Lower lobe of right lung (tissue), 2 donors: Measurements from ENCODE around the gene PELO. TPM values are rescaled to one million over a fixed set of nuclear protein-coding genes. Genes with fewer than 3 reads are reported as not detected.
A peak's percentile ranks its signal among the peaks of the same experiment; 100 is the strongest.

ENCODE experiments used
- ATAC-seq, 2 donors: fragments of 200-7000 bp; cut with Tn5 transposase; one replicate each; pipeline ENCODE4 v1.9.1; 2020 to 2022; ENCODE audit warnings: mild to moderate bottlenecking in 2 of 2, moderate library complexity in 2 of 2
- DNase-seq: peaks from one replicate; pipeline ENCODE4 v3.0.0-alpha.2; 2020
- H3K27ac ChIP-seq: fragments of 200-600 bp; one replicate; pipeline ENCODE4 v1.8.0; 2022
- H3K27me3 ChIP-seq: fragments of 200-600 bp; one replicate; pipeline ENCODE4 v1.8.0; 2022; ENCODE audit warnings: low read depth
- H3K36me3 ChIP-seq: fragments of 200-600 bp; one replicate; pipeline ENCODE4 v1.8.0; 2022; ENCODE audit warnings: mild to moderate bottlenecking
- H3K4me1 ChIP-seq: fragments of 200-600 bp; one replicate; pipeline ENCODE4 v1.8.0; 2022
- H3K4me3 ChIP-seq: fragments of 200-600 bp; one replicate; pipeline ENCODE4 v1.8.0; 2022; ENCODE audit warnings: mild to moderate bottlenecking
- H3K9me3 ChIP-seq: fragments of 200-600 bp; one replicate; pipeline ENCODE4 v1.8.0; 2022
- CTCF ChIP-seq: fragments of 200-600 bp; IDR thresholded peaks from one replicate; pipeline ENCODE4 v1.8.0; 2022; ENCODE audit warnings: antibody characterized with exemption, mild to moderate bottlenecking
- intact Hi-C: fragments of 100-400 bp; cut with DNase I; formaldehyde crosslinking; loops from one replicate; pipeline ENCODE4 v1.11.0; 2022
- total RNA-seq: library from RNA; stranded (reverse); fragmentation: NEBNext Ultra II Directional; extraction: Animal tissue kit (Norgen Biotek cat#: 25700); gene quantifications from one replicate; pipeline ENCODE4 v1.2.1, GENCODE V29; 2021
- donor health status: DM: no; HTN: yes; CAD: no; lungs with severe emphysema.

Gene PELO
- total RNA-seq, 1 donor from 2014 or later, result 31.5 TPM

DNA sequence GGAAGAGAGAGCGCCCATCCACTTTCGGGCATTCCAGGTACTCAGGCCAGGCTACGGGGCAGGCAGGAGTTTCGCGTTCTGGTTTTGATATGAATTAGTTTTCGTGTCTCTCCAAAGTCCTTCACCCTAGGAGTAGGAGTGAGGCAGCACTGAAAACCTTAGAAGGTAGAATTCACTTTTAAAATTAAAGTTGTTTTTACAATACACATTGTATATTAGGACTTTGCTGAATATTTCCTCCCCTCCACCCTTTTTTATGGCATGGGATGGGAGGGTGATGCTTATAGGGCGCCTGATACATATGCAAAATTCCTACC, 747 bp downstream of the PELO start:
- intact Hi-C loops, result loop anchor here (5.0 kb wide), 1 partner anchor 129 kb away; no protein-coding TSS in a partner anchor
- H3K36me3 ChIP-seq, result no peaks in the 10 kb centered on the region

GRCh38 chr5:52789378-52789777, 1.7 kb downstream of the PELO start:
- peaks cover 10% of the 10 kb centered on the region for H3K4me1 ChIP-seq
- no peak for DNase-seq
- peak overlapping the region; percentile 91 for H3K27ac ChIP-seq
- peak overlapping the region; percentile 72 for H3K4me3 ChIP-seq
- intact Hi-C loops, result loop anchor here (5.0 kb wide), 1 partner anchor 128 kb away; no protein-coding TSS in a partner anchor
- no peaks in the 10 kb centered on the region for H3K36me3 ChIP-seq
- H3K27me3 ChIP-seq, result no peaks in the 10 kb centered on the region
- no peak for ATAC-seq
- TF ChIP-seq CTCF, result no peak
- no peaks in the 10 kb centered on the region for H3K9me3 ChIP-seq

More for the DNA sequence above, 747 bp downstream of the PELO start:
- peak; percentile 2 for TF ChIP-seq CTCF
- peaks cover 10% of the 10 kb centered on the region for H3K4me1 ChIP-seq
- ATAC-seq (no peak), DNase-seq (no peak)
- H3K9me3 ChIP-seq, result no peaks in the 10 kb centered on the region
- H3K4me3 ChIP-seq, result peak overlapping the region; percentile 72
- H3K27me3 ChIP-seq, result no peaks in the 10 kb centered on the region
- peak overlapping the region; percentile 91 for H3K27ac ChIP-seq

DNA sequence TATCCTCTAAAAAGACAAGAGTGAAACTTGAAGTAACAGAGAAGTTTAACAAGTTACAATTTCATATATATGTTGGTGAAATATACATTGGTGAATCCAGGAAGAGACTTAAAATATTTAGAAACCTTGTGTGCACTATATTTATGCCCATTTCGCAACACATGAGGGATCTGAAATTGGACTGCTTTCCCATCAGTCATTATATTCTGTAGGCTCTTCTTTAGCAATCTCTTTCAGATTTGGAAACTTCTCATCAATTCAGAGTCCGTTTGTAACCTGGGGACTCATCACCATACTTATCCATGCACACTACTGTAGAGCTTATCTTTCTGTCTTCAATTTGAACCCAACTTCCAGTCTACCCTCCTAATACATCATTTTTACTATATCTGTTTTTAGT, 2.1 kb downstream of the PELO start:
- H3K27me3 ChIP-seq, result no peaks in the 10 kb centered on the region
- peak overlapping the region; percentile 72 for H3K4me3 ChIP-seq
- no peak for TF ChIP-seq CTCF
- no peaks in the 10 kb centered on the region for H3K36me3 ChIP-seq
- peaks cover 15% of the 10 kb centered on the region for H3K4me1 ChIP-seq
- ATAC-seq (no peak), DNase-seq (no peak)
- intact Hi-C loops, result loop anchor here (5.0 kb wide), 1 partner anchor 127 kb away; no protein-coding TSS in a partner anchor
- no peaks in the 10 kb centered on the region for H3K9me3 ChIP-seq
- peak overlapping the region; percentile 91 for H3K27ac ChIP-seq

GRCh38 chr5:52791366-52791765, 3.6 kb downstream of the PELO start:
- ATAC-seq (no peak), DNase-seq (no peak)
- H3K9me3 ChIP-seq, result no peaks in the 10 kb centered on the region
- no peaks in the 10 kb centered on the region for H3K36me3 ChIP-seq
- H3K4me1 ChIP-seq, result peaks cover 28% of the 10 kb centered on the region
- intact Hi-C loops, result no loop called here
- TF ChIP-seq CTCF, result no peak
- no peaks in the 10 kb centered on the region for H3K27me3 ChIP-seq
- H3K4me3 ChIP-seq, result peak overlapping the region; percentile 72
- H3K27ac ChIP-seq, result no peak overlapping the region

DNA sequence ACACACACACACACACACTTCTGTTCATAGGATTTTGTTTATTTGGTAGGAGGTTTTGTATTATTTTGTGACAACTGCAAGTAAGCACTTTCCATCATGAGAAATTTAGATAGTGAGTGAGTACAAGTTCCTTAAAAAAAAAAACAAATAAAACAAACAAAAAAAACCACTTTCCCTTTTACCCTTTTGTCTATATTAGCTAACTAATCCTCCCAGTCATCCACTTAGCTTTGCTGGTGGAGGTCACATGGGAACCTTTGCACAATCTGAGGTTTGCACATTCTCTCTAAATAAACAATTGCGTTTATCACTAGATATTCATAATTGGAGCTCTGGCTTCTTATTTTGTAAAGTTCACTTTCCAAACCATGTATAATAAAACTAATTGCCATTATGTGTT, 6.8 kb downstream of the PELO start:
- Histone ChIP-seq H3K36me3 (no peaks in the 10 kb centered on the region), H3K4me1 (peaks cover 49% of the 10 kb centered on the region), H3K9me3 (no peaks in the 10 kb centered on the region), H3K4me3 (no peak overlapping the region), H3K27ac (no peak overlapping the region), H3K27me3 (no peaks in the 10 kb centered on the region)
- no peak for DNase-seq
- no peak for TF ChIP-seq CTCF
- ATAC-seq, result peak in 1 of 2 donors; percentile 50
- intact Hi-C loops, result no loop called here

DNA sequence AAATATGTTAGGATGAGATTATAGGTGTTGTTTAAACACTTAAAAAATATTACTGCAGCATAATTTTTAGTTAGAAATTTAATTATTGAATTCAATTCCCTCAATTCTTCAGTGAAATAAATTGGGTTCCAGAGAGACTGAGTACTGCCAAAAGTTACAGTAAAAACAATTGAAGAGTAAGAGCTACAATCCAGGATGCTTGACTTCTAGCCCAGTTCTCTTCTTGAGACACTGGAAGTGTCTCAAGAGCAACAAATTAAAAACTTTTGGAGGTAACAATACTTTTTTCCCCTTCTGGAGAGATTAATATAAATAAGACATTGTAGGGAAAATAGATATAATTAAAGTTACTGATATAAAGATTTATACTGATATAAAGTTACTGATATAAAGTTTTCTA, 8.3 kb downstream of the PELO start:
- H3K4me1 ChIP-seq, result peaks cover 58% of the 10 kb centered on the region
- H3K36me3 ChIP-seq, result peaks cover 3% of the 10 kb centered on the region
- no peaks in the 10 kb centered on the region for H3K9me3 ChIP-seq
- no peak overlapping the region for H3K27ac ChIP-seq
- H3K4me3 ChIP-seq, result no peak overlapping the region
- DNase-seq (no peak), ATAC-seq (no peak)
- no peak for TF ChIP-seq CTCF
- H3K27me3 ChIP-seq, result no peaks in the 10 kb centered on the region
- intact Hi-C loops, result no loop called here
